B cell (primary cell): Measurements from ENCODE around the gene CDHR1.

Experiments used
- EZH2 ChIP-seq: IDR thresholded peaks from 2 replicates; pipeline ENCODE4 v1.6.1; 2012; ENCODE audit warnings: borderline replicate concordance, low read depth, mild to moderate bottlenecking, moderate library complexity, low read length; ENCODE audit not compliant: insufficient read depth, poor library complexity, severe bottlenecking
- TF ChIP-seq, protein P1 (sequence below): fragments of 200-600 bp; IDR thresholded peaks from one replicate; pipeline ENCODE4 v1.8.0; 2022; ENCODE audit warnings: antibody characterized with exemption, mild to moderate bottlenecking

- TF ChIP-seq, protein P1, sequence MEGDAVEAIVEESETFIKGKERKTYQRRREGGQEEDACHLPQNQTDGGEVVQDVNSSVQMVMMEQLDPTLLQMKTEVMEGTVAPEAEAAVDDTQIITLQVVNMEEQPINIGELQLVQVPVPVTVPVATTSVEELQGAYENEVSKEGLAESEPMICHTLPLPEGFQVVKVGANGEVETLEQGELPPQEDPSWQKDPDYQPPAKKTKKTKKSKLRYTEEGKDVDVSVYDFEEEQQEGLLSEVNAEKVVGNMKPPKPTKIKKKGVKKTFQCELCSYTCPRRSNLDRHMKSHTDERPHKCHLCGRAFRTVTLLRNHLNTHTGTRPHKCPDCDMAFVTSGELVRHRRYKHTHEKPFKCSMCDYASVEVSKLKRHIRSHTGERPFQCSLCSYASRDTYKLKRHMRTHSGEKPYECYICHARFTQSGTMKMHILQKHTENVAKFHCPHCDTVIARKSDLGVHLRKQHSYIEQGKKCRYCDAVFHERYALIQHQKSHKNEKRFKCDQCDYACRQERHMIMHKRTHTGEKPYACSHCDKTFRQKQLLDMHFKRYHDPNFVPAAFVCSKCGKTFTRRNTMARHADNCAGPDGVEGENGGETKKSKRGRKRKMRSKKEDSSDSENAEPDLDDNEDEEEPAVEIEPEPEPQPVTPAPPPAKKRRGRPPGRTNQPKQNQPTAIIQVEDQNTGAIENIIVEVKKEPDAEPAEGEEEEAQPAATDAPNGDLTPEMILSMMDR, result no peak
- TF ChIP-seq EZH2, result no peak
Measured at GRCh38 chr10:84236807-84237198, 42.5 kb downstream of the CDHR1 start.
